Hepatocyte (in vitro differentiated cells): ENCODE measurements around the gene ARID2. TPM values are rescaled to one million over a fixed set of nuclear protein-coding genes. Genes with fewer than 3 reads are reported as not detected.

ENCODE experiments used
- DNase-seq: peaks from one replicate; pipeline ENCODE4 v3.0.0-alpha.2; 2016; ENCODE audit warnings: low spot score
- H2AFZ ChIP-seq: fragments of 200-600 bp; sonication (generic); 2 replicates; pipeline ENCODE4 v1.6.0; 2016; ENCODE audit warnings: antibody characterized with exemption, mild to moderate bottlenecking
- H3K27ac ChIP-seq: fragments of 200-600 bp; sonication (generic); 2 replicates; pipeline ENCODE4 v1.5.1; 2016; ENCODE audit warnings: mild to moderate bottlenecking
- H3K27me3 ChIP-seq: fragments of 200-600 bp; sonication (generic); 2 replicates; pipeline ENCODE4 v1.6.1; 2016
- H3K36me3 ChIP-seq: fragments of 200-600 bp; sonication (generic); replicated peaks from 2 replicates; pipeline ENCODE4 v1.5.1; 2016; ENCODE audit warnings: low read depth; ENCODE audit not compliant: insufficient read depth
- H3K4me1 ChIP-seq: fragments of 200-600 bp; sonication (generic); 2 replicates; pipeline ENCODE4 v1.5.1; 2016; ENCODE audit warnings: mild to moderate bottlenecking, moderate library complexity; ENCODE audit not compliant: insufficient read depth
- H3K4me2 ChIP-seq: fragments of 200-600 bp; sonication (generic); 2 replicates; pipeline ENCODE4 v1.6.0; 2016
- H3K4me3 ChIP-seq: fragments of 200-600 bp; sonication (generic); 2 replicates; pipeline ENCODE4 v1.5.1; 2016; ENCODE audit warnings: mild to moderate bottlenecking
- H3K79me2 ChIP-seq: fragments of 200-600 bp; sonication (generic); 2 replicates; pipeline ENCODE4 v1.6.0; 2017; ENCODE audit warnings: mild to moderate bottlenecking
- H3K9me2 ChIP-seq: fragments of 200-600 bp; sonication (generic); replicated peaks from 2 replicates; pipeline ENCODE4 v1.6.0; 2017; ENCODE audit warnings: mild to moderate bottlenecking; ENCODE audit not compliant: insufficient read depth
- H3K9me3 ChIP-seq: fragments of 200-600 bp; sonication (generic); 2 replicates; pipeline ENCODE4 v1.5.1; 2016; ENCODE audit warnings: low read depth, mild to moderate bottlenecking
- H4K20me1 ChIP-seq: fragments of 200-600 bp; sonication (generic); 2 replicates; pipeline ENCODE4 v1.6.0; 2016; ENCODE audit warnings: mild to moderate bottlenecking; ENCODE audit not compliant: insufficient read depth, poor library complexity, severe bottlenecking
- CTCF ChIP-seq: fragments of 200-600 bp; sonication (generic); IDR thresholded peaks from 2 replicates; pipeline ENCODE4 v1.5.1; 2016; ENCODE audit warnings: antibody characterized with exemption, mild to moderate bottlenecking; ENCODE audit not compliant: poor library complexity
- EZH2 ChIP-seq: fragments of 200-600 bp; sonication (generic); IDR thresholded peaks from 2 replicates; pipeline ENCODE4 v1.6.1; 2016; ENCODE audit warnings: antibody characterized with exemption, mild to moderate bottlenecking, borderline replicate concordance
- EZH2phosphoT487 ChIP-seq: fragments of 200-600 bp; sonication (generic); IDR thresholded peaks from one replicate; pipeline ENCODE4 v1.6.1; 2018; ENCODE audit warnings: antibody characterized with exemption, mild to moderate bottlenecking, low read depth, moderate library complexity; ENCODE audit not compliant: unreplicated experiment, severe bottlenecking
- WGBS: methylation state at CpG from one replicate; pipeline ENCODE4 v1.1.6; 2016; ENCODE audit warnings: low lambda C conversion rate; ENCODE audit errors: missing lambda C conversion rate; 5-methylcytosine and 5-hydroxymethylcytosine counted together
- polyA plus RNA-seq: library from polyadenylated mRNA; unstranded; fragments of >200 nt; fragmentation: Nextera tagmentation; extraction: Ambion mirVana; gene quantifications from 2 replicates; pipeline ENCODE4 v1.2.1, GENCODE V29; 2016
- total RNA-seq: library from RNA; depleted of rRNA; stranded (reverse); fragments of >200 nt; gene quantifications from 2 replicates; pipeline ENCODE4 v1.2.3, GENCODE V29; 2014

The ARID2 gene
- total and polyA plus RNA-seq, 2 experiments from 2014 or later, result 11.9 to 29.7 TPM

GRCh38 chr12:45687081-45688015 lies 42.2 kb upstream of the ARID2 start:
- H3K27ac ChIP-seq, result no peak overlapping the region
- no peaks in the 10 kb centered on the region for H3K79me2 ChIP-seq
- H3K36me3 ChIP-seq, result no peaks in the 10 kb centered on the region
- WGBS, result 100% methylated on average over 1 of the region's 1 CpG
- H3K9me3 ChIP-seq, result no peaks in the 10 kb centered on the region
- H3K4me3 ChIP-seq, result no peak overlapping the region
- H2AFZ ChIP-seq, result no peak overlapping the region
- H4K20me1 ChIP-seq, result no peaks in the 10 kb centered on the region
- H3K9me2 ChIP-seq, result no peaks in the 10 kb centered on the region
- no peak for DNase-seq
- H3K4me1 ChIP-seq, result no peaks in the 10 kb centered on the region
- H3K4me2 ChIP-seq, result no peak overlapping the region
- H3K27me3 ChIP-seq, result no peaks in the 10 kb centered on the region
- no peak for TF ChIP-seq EZH2
- no peak for TF ChIP-seq EZH2phosphoT487
- TF ChIP-seq CTCF, result no peak

GRCh38 chr12:45688183-45688582 lies 41.3 kb upstream of the ARID2 start:
- Histone ChIP-seq H3K4me3 (no peak overlapping the region), H3K27ac (no peak overlapping the region), H3K79me2 (no peaks in the 10 kb centered on the region), H2AFZ (no peak overlapping the region), H4K20me1 (no peaks in the 10 kb centered on the region), H3K27me3 (no peaks in the 10 kb centered on the region), H3K9me2 (no peaks in the 10 kb centered on the region), H3K9me3 (no peaks in the 10 kb centered on the region), H3K4me1 (no peaks in the 10 kb centered on the region), H3K4me2 (no peak overlapping the region), H3K36me3 (no peaks in the 10 kb centered on the region)
- no peak for DNase-seq
- TF ChIP-seq EZH2 (no peak), EZH2phosphoT487 (no peak), CTCF (no peak)

- Histone ChIP-seq H3K4me3 (no peak overlapping the region), H3K4me2 (no peak overlapping the region), H4K20me1 (no peaks in the 10 kb centered on the region), H3K9me3 (no peaks in the 10 kb centered on the region), H3K4me1 (no peaks in the 10 kb centered on the region), H3K79me2 (no peaks in the 10 kb centered on the region), H3K9me2 (no peaks in the 10 kb centered on the region), H3K27me3 (no peaks in the 10 kb centered on the region), H2AFZ (no peak overlapping the region), H3K36me3 (no peaks in the 10 kb centered on the region), H3K27ac (no peak overlapping the region)
- WGBS, result 49% methylated on average over 2 of the region's 2 CpGs
- TF ChIP-seq EZH2 (no peak), CTCF (no peak), EZH2phosphoT487 (no peak)
- no peak for DNase-seq
Measured at GRCh38 chr12:45695035-45695434, 34.5 kb upstream of the ARID2 start.
